Activated T-helper 2 cell treated with anti-CD3 and anti-CD28 coated beads, Interferon-gamma antibody, Interleukin-2, Interleukin-4, amounts not matched to agents 10 μg/mL and 5 μg/mL and 100 μg/mL, durations not matched to agents 14 hours and 24 hours and 36 hours (primary cell): ENCODE results near the gene GRIN2A. TPM values are rescaled to one million over a fixed set of nuclear protein-coding genes. Genes with fewer than 3 reads are reported as not detected.

Experiments
- DNase-seq: peaks from one replicate; pipeline ENCODE4 v3.0.0; 2021; ENCODE audit warnings: low spot score
- H3K27ac Mint-ChIP-seq: one replicate; pipeline ENCODE4 v1.8.0; 2021; ENCODE audit warnings: mixed read lengths
- H3K27me3 Mint-ChIP-seq: one replicate; pipeline ENCODE4 v1.8.0; 2021; ENCODE audit warnings: low read depth, mixed read lengths
- H3K36me3 Mint-ChIP-seq: one replicate; pipeline ENCODE4 v1.8.0; 2021; ENCODE audit warnings: low read depth, mixed read lengths
- H3K4me1 Mint-ChIP-seq: one replicate; pipeline ENCODE4 v1.8.0; 2021; ENCODE audit warnings: low read depth, mixed read lengths
- H3K4me3 Mint-ChIP-seq: one replicate; pipeline ENCODE4 v1.8.0; 2021; ENCODE audit warnings: low read depth, mild to moderate bottlenecking, moderate library complexity, mixed read lengths
- H3K9me3 Mint-ChIP-seq: one replicate; pipeline ENCODE4 v1.8.0; 2021; ENCODE audit warnings: mixed read lengths
- intact Hi-C: fragments of 100-400 bp; cut with micrococcal nuclease; formaldehyde crosslinking; loops from one replicate; pipeline ENCODE4 v1.15.1; 2023
- total RNA-seq: library from RNA; stranded (reverse); gene quantifications from 2 replicates; pipeline ENCODE4 v1.2.3, GENCODE V29; 2022

The GRIN2A gene
- total RNA-seq, 1 donor from 2014 or later = not detected

GRCh38 chr16:9713156-9713555 is 469.1 kb downstream of the GRIN2A start:
- Mint-ChIP-seq H3K27ac (no peak overlapping the region), H3K36me3 (no peaks in the 10 kb centered on the region), H3K9me3 (peaks cover 17% of the 10 kb centered on the region), H3K4me3 (no peak overlapping the region), H3K4me1 (no peaks in the 10 kb centered on the region), H3K27me3 (no peaks in the 10 kb centered on the region)
- intact Hi-C loops = no loop called here
- no peak for DNase-seq

GRCh38 chr16:9708972-9709620 is 473.1 kb downstream of the GRIN2A start:
- Mint-ChIP-seq H3K4me1 (no peaks in the 10 kb centered on the region), H3K4me3 (no peak overlapping the region), H3K36me3 (no peaks in the 10 kb centered on the region), H3K27ac (no peak overlapping the region), H3K9me3 (peaks cover 18% of the 10 kb centered on the region), H3K27me3 (no peaks in the 10 kb centered on the region)
- no peak for DNase-seq
- intact Hi-C loops = no loop called here

GRCh38 chr16:9706217-9706836 is 475.9 kb downstream of the GRIN2A start:
- H3K9me3 Mint-ChIP-seq = peaks cover 18% of the 10 kb centered on the region
- no peaks in the 10 kb centered on the region for H3K27me3 Mint-ChIP-seq
- no peak overlapping the region for H3K27ac Mint-ChIP-seq
- H3K4me1 Mint-ChIP-seq = no peaks in the 10 kb centered on the region
- no peak overlapping the region for H3K4me3 Mint-ChIP-seq
- no peak for DNase-seq
- H3K36me3 Mint-ChIP-seq = no peaks in the 10 kb centered on the region
- intact Hi-C loops = no loop called here

- Mint-ChIP-seq H3K4me1 (no peaks in the 10 kb centered on the region), H3K27ac (no peak overlapping the region), H3K4me3 (no peak overlapping the region), H3K27me3 (no peaks in the 10 kb centered on the region), H3K9me3 (peaks cover 18% of the 10 kb centered on the region), H3K36me3 (no peaks in the 10 kb centered on the region)
- intact Hi-C loops = no loop called here
- DNase-seq = no peak
Measured at GRCh38 chr16:9703731-9704130, 478.5 kb downstream of the GRIN2A start.

Other genes starting within 250 kb of the GRIN2A start
- 22.9 and 28.1 TPM in 2 replicates for gene ATF7IP2, start 203.6 kb upstream of the GRIN2A start, total RNA-seq